Gastroesophageal sphincter (tissue), 4 donors: ENCODE data around the gene GRHL1. TPM values are rescaled to one million over a fixed set of nuclear protein-coding genes. Genes with fewer than 3 reads are reported as not detected.

Experiments
- ATAC-seq: fragments of 150-250 bp; one replicate; pipeline ENCODE4 v1.9.1; 2016; ENCODE audit warnings: mild to moderate bottlenecking, moderate library complexity
- H3K27ac ChIP-seq, 4 donors: fragments of 200-600 bp; sonication (generic) in 3 of 4; 1 replicate in 3 of 4; 2 replicates in 1 of 4; pipeline ENCODE4 v1.5.1; 2016 to 2019
- H3K27me3 ChIP-seq: fragments of 200-600 bp; sonication (generic); one replicate; pipeline ENCODE4 v1.5.1; 2019
- H3K36me3 ChIP-seq, 2 donors: fragments of 200-600 bp; sonication (generic); one replicate each; pipeline ENCODE4 v1.5.1; 2019; ENCODE audit warnings: control low read depth in 1 of 2
- H3K4me1 ChIP-seq, 3 donors: fragments of 200-600 bp; sonication (generic); 1 replicate in 2 of 3; 2 replicates in 1 of 3; pipeline ENCODE4 v1.5.1; 2016 to 2019; ENCODE audit warnings: control low read depth in 2 of 3
- H3K4me3 ChIP-seq, 2 donors: fragments of 200-600 bp; sonication (generic); one replicate each; pipeline ENCODE4 v1.5.1; 2019; ENCODE audit warnings: mild to moderate bottlenecking in 1 of 2, moderate library complexity in 1 of 2
- H3K9me3 ChIP-seq, 3 donors: fragments of 200-600 bp; sonication (generic); one replicate each; pipeline ENCODE4 v1.5.1; 2017 to 2019; ENCODE audit warnings: control low read depth in 2 of 3
- CTCF ChIP-seq, 4 experiments: fragments of 200-600 bp in 2 of 4; fragments of 450-650 bp in 2 of 4; sonication (generic) in 1 of 4; IDR thresholded peaks; one replicate each; pipeline ENCODE4 v1.5.1; 2017 to 2019; ENCODE audit warnings: antibody characterized with exemption in 4 of 4, mild to moderate bottlenecking in 2 of 4, moderate library complexity in 2 of 4
- EP300 ChIP-seq: sonication (generic); formaldehyde crosslinking; IDR thresholded peaks from one replicate; pipeline ENCODE4 v1.6.1; 2017; ENCODE audit warnings: antibody characterized with exemption, mild to moderate bottlenecking
- POLR2A ChIP-seq, 2 donors: fragments of 450-650 bp; IDR thresholded peaks; one replicate each; pipeline ENCODE4 v1.6.1; 2017; ENCODE audit warnings: antibody characterized with exemption in 2 of 2, mild to moderate bottlenecking in 2 of 2, moderate library complexity in 1 of 2
- POLR2AphosphoS5 ChIP-seq: sonication (generic); formaldehyde crosslinking; IDR thresholded peaks from one replicate; pipeline ENCODE4 v1.6.1; 2017; ENCODE audit warnings: antibody characterized with exemption
- WGBS, 2 donors: methylation state at CpG; one replicate each; pipeline ENCODE4 v1.1.5; 2018; ENCODE audit warnings: low coverage in 1 of 2; 5-methylcytosine and 5-hydroxymethylcytosine counted together
- total RNA-seq, 4 donors: library from RNA; depleted of rRNA; stranded (reverse); fragments of >200 nt; gene quantifications; one replicate each; pipeline ENCODE4 v1.1.0, GENCODE V29; 2016

Gene GRHL1
- total RNA-seq, 4 donors from 2014 or later = 1.3 to 6.1 (median 2.3) TPM

DNA sequence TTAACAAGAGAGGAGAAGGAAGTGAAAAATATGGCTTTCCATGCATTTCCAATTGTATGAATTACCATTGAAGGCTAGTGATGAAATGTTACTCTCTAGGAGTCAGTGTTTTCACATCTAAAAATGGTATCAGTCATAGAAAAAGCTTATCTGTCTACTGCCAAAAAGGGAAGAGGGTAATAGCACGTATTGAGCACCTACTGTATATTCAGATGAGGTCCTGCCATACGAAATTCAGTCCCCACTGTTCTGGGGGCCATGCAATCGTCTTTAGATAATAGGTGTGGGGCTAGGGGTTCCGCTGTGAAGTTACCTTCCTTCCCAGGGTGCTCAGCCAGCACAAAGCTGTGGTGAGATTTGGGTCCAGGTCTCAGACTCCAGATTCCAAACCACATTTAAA is 14.2 kb upstream of the GRHL1 start:
- peaks cover 0 to 26% of the 10 kb centered on the region in 2 donors for H3K36me3 ChIP-seq
- no peaks in the 10 kb centered on the region for H3K9me3 ChIP-seq
- WGBS, 2 donors = 83 to 89% methylated on average over 4 of the region's 4 CpGs
- TF ChIP-seq CTCF (IDR thresholded peaks at IDR 0.05) (no peak), POLR2A (IDR thresholded peaks at IDR 0.05) (no peak), EP300 (no peak), POLR2AphosphoS5 (no peak)
- H3K4me3 ChIP-seq = no peak overlapping the region
- H3K4me1 ChIP-seq = no peaks in the 10 kb centered on the region
- no peak overlapping the region for H3K27ac ChIP-seq
- no peak for ATAC-seq
- no peaks in the 10 kb centered on the region for H3K27me3 ChIP-seq

- no peak for TF ChIP-seq POLR2A (IDR thresholded peaks at IDR 0.05)
- no peak for TF ChIP-seq POLR2AphosphoS5
- TF ChIP-seq EP300 = no peak
- TF ChIP-seq CTCF (IDR thresholded peaks at IDR 0.05) = no peak
- ATAC-seq = no peak
- Histone ChIP-seq H3K27ac (no peak overlapping the region), H3K27me3 (no peaks in the 10 kb centered on the region), H3K9me3 (no peaks in the 10 kb centered on the region), H3K4me1 (no peaks in the 10 kb centered on the region), H3K4me3 (no peak overlapping the region), H3K36me3 (peaks cover 0 to 19% of the 10 kb centered on the region in 2 donors)
- 65 to 100% methylated on average over 3 to 5 of the region's 9 CpGs for WGBS, 2 donors
Measured at GRCh38 chr2:9937968-9938367, 13.5 kb upstream of the GRHL1 start.

DNA sequence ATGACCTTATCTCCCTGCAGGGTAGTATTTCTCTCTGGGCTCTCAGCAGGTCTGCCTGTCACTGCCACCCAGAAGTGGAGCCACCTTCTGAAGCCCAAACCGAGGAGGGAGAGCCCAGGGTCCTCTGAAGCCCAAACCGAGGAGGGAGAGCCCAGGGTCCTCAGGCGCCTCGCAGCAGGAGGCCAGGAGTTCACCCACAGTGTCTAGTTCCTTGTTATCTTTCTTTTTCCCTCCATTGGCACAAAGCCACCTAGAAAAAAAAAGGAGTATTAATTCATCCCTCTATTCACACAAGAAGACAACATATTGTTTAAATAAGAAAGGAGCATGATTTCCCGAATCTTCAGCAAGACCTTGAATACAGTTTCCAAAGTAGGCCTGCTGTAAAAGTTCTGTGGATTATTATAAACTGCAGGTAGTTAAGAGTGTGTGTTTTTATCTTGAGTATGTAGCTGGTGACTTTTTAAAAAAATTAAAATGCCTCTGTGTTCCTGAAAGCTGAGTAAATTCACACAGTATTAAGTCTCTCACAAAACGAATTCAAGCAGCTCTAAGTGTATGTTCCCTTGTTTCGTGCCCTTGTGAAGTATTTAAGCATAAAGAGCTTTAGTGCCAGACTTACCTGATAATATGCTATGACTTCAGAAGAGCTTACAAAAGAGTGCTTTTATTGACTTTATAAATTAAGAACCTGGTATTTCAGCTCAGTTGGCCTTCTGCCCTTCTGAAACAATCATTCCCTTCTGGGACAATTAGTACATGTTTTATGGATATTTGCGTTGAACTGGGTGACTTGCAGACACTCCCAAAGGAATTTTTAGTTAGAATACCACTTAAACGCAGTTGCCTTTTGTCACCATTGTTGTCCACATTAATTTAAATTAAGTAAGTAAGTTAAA is 11.7 kb upstream of the GRHL1 start:
- TF ChIP-seq CTCF (IDR thresholded peaks at IDR 0.05) (no peak), POLR2AphosphoS5 (no peak), EP300 (no peak), POLR2A (IDR thresholded peaks at IDR 0.05) (no peak)
- Histone ChIP-seq H3K27ac (no peak overlapping the region), H3K4me3 (no peak overlapping the region), H3K27me3 (peaks cover 12% of the 10 kb centered on the region), H3K36me3 (peaks cover 0 to 6% of the 10 kb centered on the region in 2 donors), H3K4me1 (no peaks in the 10 kb centered on the region), H3K9me3 (no peaks in the 10 kb centered on the region)
- no peak for ATAC-seq
- WGBS, 2 donors = 63 to 64% methylated on average over 6 to 9 of the region's 9 CpGs

DNA sequence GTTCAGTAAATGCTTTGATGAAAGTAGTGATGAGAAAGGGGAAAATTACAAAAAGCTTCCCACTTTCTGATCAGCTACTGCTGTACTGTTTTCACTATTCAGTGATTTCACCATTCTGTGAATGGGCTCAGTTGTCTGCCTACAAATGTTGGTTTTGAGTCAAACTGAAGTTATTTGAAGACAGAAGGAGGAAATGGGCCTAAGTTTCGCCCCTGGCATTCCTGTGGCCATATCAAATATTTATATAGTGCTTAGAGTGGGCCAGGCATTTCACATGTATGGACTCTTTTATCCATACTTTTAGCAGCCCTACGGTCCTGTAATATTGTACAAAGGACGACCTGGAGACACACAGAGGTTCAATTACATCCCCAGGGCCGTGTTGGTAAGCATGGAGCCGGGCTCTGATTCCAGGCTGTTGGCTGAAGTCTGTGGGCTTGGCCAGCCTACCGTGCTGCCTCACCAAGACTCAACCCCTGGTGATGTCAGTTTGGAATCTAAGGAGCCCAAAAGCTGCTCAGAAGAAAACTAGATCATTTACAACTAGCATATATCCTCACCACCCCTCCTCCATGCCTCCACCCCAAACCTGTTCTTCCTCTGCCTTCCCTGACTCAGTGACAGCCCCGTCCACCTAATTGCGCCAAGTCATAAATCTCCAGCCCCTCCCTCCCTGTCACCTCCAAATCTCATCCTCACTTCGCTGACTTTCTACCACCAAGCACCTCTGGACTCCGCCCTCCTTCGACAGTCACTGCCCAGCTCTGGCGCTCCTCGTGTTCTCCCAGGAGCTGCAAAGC is 10.1 kb upstream of the GRHL1 start:
- H3K4me3 ChIP-seq = no peak overlapping the region
- no peak for TF ChIP-seq EP300
- no peak for TF ChIP-seq POLR2AphosphoS5
- TF ChIP-seq POLR2A (IDR thresholded peaks at IDR 0.05) = no peak
- TF ChIP-seq CTCF (IDR thresholded peaks at IDR 0.05) = no peak
- ATAC-seq = no peak
- no peaks in the 10 kb centered on the region for H3K36me3 ChIP-seq
- H3K27me3 ChIP-seq = peaks cover 28% of the 10 kb centered on the region
- 50 to 75% methylated on average over 11 to 13 of the region's 13 CpGs for WGBS, 2 donors
- H3K4me1 ChIP-seq = no peaks in the 10 kb centered on the region
- no peaks in the 10 kb centered on the region for H3K9me3 ChIP-seq
- no peak overlapping the region for H3K27ac ChIP-seq
